ENCODE data around the gene CACFD1. TPM values are rescaled to one million over a fixed set of nuclear protein-coding genes. Genes with fewer than 3 reads are reported as not detected.

Gene CACFD1
- total and polyA plus RNA-seq, 2 of the 4 experiments (the other 2 are of a cell fraction) = 2.0 to 6.6 TPM

- ChIA-PET CTCF (interaction anchor here (0.7 to 1.2 kb wide), 2 partner anchors 10 to 209 kb away, joined by 3 read pairs; no protein-coding TSS in a partner anchor), POLR2A (ENCODE audit: unreplicated experiment) (no interaction called here)
- H3K36me3 ChIP-seq (ENCODE audit: control insufficient read depth, insufficient read depth, low read length) = no peaks in the 10 kb centered on the region
- 0 out of 2 replicates have a peak overlapping the region, but pooled peaks have one; percentile 36 for H2AK5ac ChIP-seq (ENCODE audit: low read depth, low read length)
- peak overlapping the region; percentile 60 for H2AFZ ChIP-seq (replicated peaks; ENCODE audit: low read length, poor library complexity)
- in situ Hi-C loops (cut with MboI; ENCODE audit: low sequenced_read_pairs) = no loop called here
- H2BK20ac ChIP-seq (ENCODE audit: low read depth, low read length) = no peak overlapping the region
- no peak overlapping the region for H3K4me2 ChIP-seq (ENCODE audit: low read depth, low read length)
- peaks cover 21% of the 10 kb centered on the region; the same call in 1 of the 2 replicates for H3K27me3 ChIP-seq (ENCODE audit: control insufficient read depth, insufficient read depth, low read length)
- DNase-seq = no peak
- peaks cover 3% of the 10 kb centered on the region; the same call in 1 of the 2 replicates for H4K20me1 ChIP-seq (ENCODE audit: insufficient read depth, low read length)
- no peak overlapping the region for H3K27ac ChIP-seq (ENCODE audit: insufficient read depth, low read length)
- no peak overlapping the region for H4K91ac ChIP-seq (ENCODE audit: insufficient read depth, low read depth, low read length)
- no peak overlapping the region for H4K8ac ChIP-seq (ENCODE audit: low read depth in 2 of 2, low read length in 2 of 2)
- H2BK5ac ChIP-seq (ENCODE audit: low read depth, low read length, poor library complexity, severe bottlenecking) = no peak overlapping the region
- no peak overlapping the region for H3K9ac ChIP-seq (ENCODE audit: low read depth, low read length)
- no peak overlapping the region for H3K4me3 ChIP-seq (ENCODE audit: insufficient read depth, low read depth, low read length)
- no peak overlapping the region for H4K5ac ChIP-seq (ENCODE audit: low read depth, low read length)
- no peaks in the 10 kb centered on the region for H3K79me1 ChIP-seq (ENCODE audit: low read depth in 1 of 2, low read length in 2 of 2)
- no peaks in the 10 kb centered on the region for H3K9me3 ChIP-seq (ENCODE audit: control insufficient read depth, insufficient read depth, low read length)
- dilution Hi-C loops (cut with HindIII; ENCODE audit: low sequenced_read_pairs, unreplicated experiment) = no loop called here
- H3K14ac ChIP-seq (replicated peaks; ENCODE audit: low read depth, low read length) = no peak overlapping the region
- WGBS, 2 experiments (ENCODE audit: extremely low coverage in 2 of 2, insufficient read length in 1 of 2) = 17% methylated on average over 9 of the region's 26 CpGs; no CpG with 5 or more reads in 1 of the 2 experiments
- peaks cover 10% of the 10 kb centered on the region; the same call in 1 of the 2 replicates for H3K4me1 ChIP-seq (ENCODE audit: control insufficient read depth, insufficient read depth, low read length)
- H2BK120ac ChIP-seq (ENCODE audit: low read depth, low read length) = no peak overlapping the region
- BruUV-seq (replicated peaks) = no TSS peak
- TF ChIP-seq BHLHE40 (IDR thresholded peaks at IDR 0.05; ENCODE audit: low read depth, low read length) = peak; percentile 38
- no peak for TF ChIP-seq RFX5 (IDR thresholded peaks at IDR 0.05; ENCODE audit: low read depth, low read length)
- H3K18ac ChIP-seq (ENCODE audit: low read depth, low read length) = no peak overlapping the region
- peak; percentile 10 for ATAC-seq (ENCODE audit: low read depth)
- H3K23ac ChIP-seq (ENCODE audit: low read depth, low read length) = no peak overlapping the region
- H3K4ac ChIP-seq (ENCODE audit: low read depth, low read length) = no peak overlapping the region
- H3K56ac ChIP-seq (ENCODE audit: extremely low read depth, insufficient read depth, low read length) = no peak overlapping the region
- no peak overlapping the region for H2BK15ac ChIP-seq (ENCODE audit: low read depth, low read length)
- intact Hi-C loops (cut with micrococcal nuclease) = no loop called here
- peaks cover 12% of the 10 kb centered on the region; the same call in 1 of the 2 replicates for H3K9me1 ChIP-seq (ENCODE audit: insufficient read depth, low read length)
- peak overlapping the region; percentile 13 for H2AK9ac ChIP-seq (replicated peaks; ENCODE audit: low read depth, low read length, poor library complexity)
Observed at GRCh38 chr9:133509179-133510083, 49.7 kb downstream of the CACFD1 start.

Measured in IMR-90 (cell line).